ENCODE data around the gene FCRLB. TPM values are rescaled to one million over a fixed set of nuclear protein-coding genes. Genes with fewer than 3 reads are reported as not detected.

FCRLB gene
- polyA plus RNA-seq, 3 donors = 0.36 to 0.44 (median 0.39) TPM

DNA sequence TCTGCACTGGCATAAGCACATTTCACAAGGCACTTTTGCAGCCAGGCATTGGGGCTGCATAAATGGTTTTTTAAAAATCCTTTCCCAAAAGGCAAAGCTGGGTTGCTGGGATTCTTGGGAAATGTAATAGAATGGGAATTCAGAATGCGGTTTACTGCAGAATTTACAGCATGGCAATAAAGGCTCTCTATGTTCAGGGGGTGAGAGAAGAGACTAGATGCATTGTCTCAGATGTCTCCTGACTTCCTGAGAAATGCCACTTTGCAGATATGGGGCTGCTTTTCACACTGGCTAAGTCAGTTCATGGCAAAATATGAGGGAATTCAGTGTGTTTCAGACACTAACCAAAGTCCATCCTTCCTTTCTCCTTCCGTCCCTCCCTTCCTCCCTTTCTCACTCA is 44.9 kb upstream of the FCRLB start:
- Mint-ChIP-seq H3K4me1 (no peaks in the 10 kb centered on the region), H3K4me3 (peak overlapping the region in 1 of 2 donors; percentile 24)
- intact Hi-C loops (cut with micrococcal nuclease) = no loop called here

GRCh38 chr1:161676958-161677689 is 44.2 kb upstream of the FCRLB start:
- Histone ChIP-seq H2AFZ (ENCODE audit: insufficient read depth, low read depth, low read length, poor library complexity, severe bottlenecking) (no peak overlapping the region), H3K79me2 (ENCODE audit: insufficient read depth, low read length) (no peaks in the 10 kb centered on the region), H3K4me1 (ENCODE audit: control insufficient read depth in 1 of 2, insufficient read depth in 2 of 2, low read length in 2 of 2) (no peaks in the 10 kb centered on the region), H4K20me1 (ENCODE audit: insufficient read depth, low read length) (no peaks in the 10 kb centered on the region), H3K36me3 (replicated peaks in 1 of 2; ENCODE audit: control insufficient read depth in 1 of 2, insufficient read depth in 2 of 2, low read length in 2 of 2) (no peaks in the 10 kb centered on the region), H3K9me3 (replicated peaks in 1 of 2; ENCODE audit: control insufficient read depth in 1 of 2, insufficient read depth in 1 of 2, low read length in 2 of 2) (no peaks in the 10 kb centered on the region), H3K4me2 (replicated peaks; ENCODE audit: extremely low read depth, low read length, poor library complexity, severe bottlenecking) (no peak overlapping the region), H3K27me3 (ENCODE audit: control insufficient read depth in 2 of 2, insufficient read depth in 2 of 2, low read length in 2 of 2) (peaks cover 31 to 67% of the 10 kb centered on the region in 2 donors), H3K9ac (ENCODE audit: insufficient read depth, low read length, poor library complexity, severe bottlenecking) (no peak overlapping the region), H3K4me3 (replicated peaks in 1 of 3; ENCODE audit: low read depth in 2 of 3, low read length in 3 of 3) (no peak overlapping the region), H3K27ac (ENCODE audit: low read depth in 1 of 2, low read length in 2 of 2) (no peak overlapping the region)
- no peak for TF ChIP-seq CTCF (IDR thresholded peaks at IDR 0.05)
- H3K27ac Mint-ChIP-seq = peak overlapping the region in 1 of 7 donors; percentile 27
- H3K4me1 Mint-ChIP-seq = no peaks in the 10 kb centered on the region
- peaks cover 0 to 1% of the 10 kb centered on the region in 2 donors for H3K36me3 Mint-ChIP-seq
- intact Hi-C loops (cut with micrococcal nuclease) = no loop called here
- 100% methylated on average over 2 of the region's 5 CpGs for WGBS (ENCODE audit: insufficient coverage)
- H3K9me3 Mint-ChIP-seq = peaks cover 0 to 3% (median 0%) of the 10 kb centered on the region in 7 donors
- H3K27me3 Mint-ChIP-seq (ENCODE audit: low read depth in 3 of 3) = peaks cover 51 to 75% (median 55%) of the 10 kb centered on the region in 3 donors
- peak overlapping the region in 1 of 2 donors; percentile 35 for H3K4me3 Mint-ChIP-seq
- DNase-seq = no peak

More for the DNA sequence above, 44.9 kb upstream of the FCRLB start:
- H3K36me3 ChIP-seq (replicated peaks in 1 of 2; ENCODE audit: control insufficient read depth in 1 of 2, insufficient read depth in 2 of 2, low read length in 2 of 2) = no peaks in the 10 kb centered on the region
- Mint-ChIP-seq H3K36me3 (peaks cover 0 to 1% of the 10 kb centered on the region in 2 donors), H3K27ac (no peak overlapping the region), H3K9me3 (peaks cover 0 to 3% (median 0%) of the 10 kb centered on the region in 7 donors), H3K27me3 (ENCODE audit: low read depth in 3 of 3) (peaks cover 49 to 71% (median 51%) of the 10 kb centered on the region in 3 donors)
- no peaks in the 10 kb centered on the region for H4K20me1 ChIP-seq (ENCODE audit: insufficient read depth, low read length)
- no peaks in the 10 kb centered on the region for H3K9me3 ChIP-seq (replicated peaks in 1 of 2; ENCODE audit: control insufficient read depth in 1 of 2, insufficient read depth in 1 of 2, low read length in 2 of 2)
- no peak overlapping the region for H3K9ac ChIP-seq (ENCODE audit: insufficient read depth, low read length, poor library complexity, severe bottlenecking)
- no peak overlapping the region for H3K4me3 ChIP-seq (replicated peaks in 1 of 3; ENCODE audit: low read depth in 2 of 3, low read length in 3 of 3)
- DNase-seq = no peak
- H3K79me2 ChIP-seq (ENCODE audit: insufficient read depth, low read length) = no peaks in the 10 kb centered on the region
- H3K27me3 ChIP-seq (ENCODE audit: control insufficient read depth in 2 of 2, insufficient read depth in 2 of 2, low read length in 2 of 2) = peaks cover 24 to 63% of the 10 kb centered on the region in 2 donors
- H3K4me1 ChIP-seq (ENCODE audit: control insufficient read depth in 1 of 2, insufficient read depth in 2 of 2, low read length in 2 of 2) = no peaks in the 10 kb centered on the region
- H3K4me2 ChIP-seq (replicated peaks; ENCODE audit: extremely low read depth, low read length, poor library complexity, severe bottlenecking) = no peak overlapping the region
- WGBS (ENCODE audit: insufficient coverage) = 100% methylated on average over 1 of the region's 2 CpGs
- no peak overlapping the region for H2AFZ ChIP-seq (ENCODE audit: insufficient read depth, low read depth, low read length, poor library complexity, severe bottlenecking)
- TF ChIP-seq CTCF (IDR thresholded peaks at IDR 0.05) = no peak
- no peak overlapping the region for H3K27ac ChIP-seq (ENCODE audit: low read depth in 1 of 2, low read length in 2 of 2)

Measured in CD14-positive monocyte (primary cell).